ENCODE data around the gene EME1.

EME1 gene

DNA sequence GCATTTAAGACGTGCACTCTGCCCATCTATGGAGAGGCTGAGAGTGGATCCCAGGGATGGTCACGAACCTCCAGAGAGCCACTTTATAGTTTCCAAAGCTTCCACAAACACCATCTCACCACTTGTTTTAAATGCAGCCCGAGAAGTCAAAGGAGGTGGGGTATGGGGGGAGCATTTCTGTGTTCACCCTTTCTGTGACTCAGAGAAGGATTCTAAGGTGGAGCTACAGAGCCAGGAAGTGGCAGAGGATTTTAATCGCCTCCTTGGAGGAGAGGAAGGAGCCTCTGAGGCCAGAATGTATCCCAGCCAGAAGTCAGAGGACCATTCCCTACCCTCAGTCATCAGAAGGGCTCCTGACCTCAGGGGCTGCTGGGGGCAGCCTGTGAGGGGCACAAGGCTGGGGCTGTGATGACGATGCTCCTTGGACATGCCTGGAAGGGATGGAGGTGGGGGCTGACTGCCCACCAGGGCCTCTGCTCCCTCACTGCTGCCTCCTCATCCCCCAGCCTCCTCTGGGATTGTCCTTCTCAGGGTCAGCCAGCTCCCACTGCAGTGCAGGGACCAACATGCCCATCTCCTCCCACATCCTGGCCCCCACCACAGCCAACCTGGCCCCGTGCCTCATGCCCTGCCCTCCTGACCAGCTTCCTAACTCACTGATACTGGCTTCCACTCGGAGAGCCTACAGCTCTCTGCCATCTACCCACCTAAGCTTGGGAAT, 24.3 kb upstream of the EME1 start:
- no peak for DNase-seq

DNA sequence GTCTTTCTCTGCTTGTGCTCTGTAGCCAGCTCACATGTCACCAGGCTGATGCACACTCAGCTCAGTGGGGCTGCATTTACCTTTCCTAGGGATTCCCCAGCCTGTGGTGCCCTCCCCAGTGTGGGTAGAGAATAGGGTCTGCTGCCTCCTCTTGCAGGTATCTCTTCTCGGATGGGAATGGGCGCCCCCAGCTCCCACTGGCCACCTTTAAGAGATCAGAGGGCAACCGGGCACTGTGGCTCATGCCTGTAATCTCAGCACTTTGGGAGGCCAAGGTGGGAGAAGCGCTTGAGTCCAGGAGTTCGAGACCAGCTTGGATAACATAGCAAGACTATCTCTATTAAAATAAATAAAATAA, 23.8 kb upstream of the EME1 start:
- DNase-seq: no peak

DNA sequence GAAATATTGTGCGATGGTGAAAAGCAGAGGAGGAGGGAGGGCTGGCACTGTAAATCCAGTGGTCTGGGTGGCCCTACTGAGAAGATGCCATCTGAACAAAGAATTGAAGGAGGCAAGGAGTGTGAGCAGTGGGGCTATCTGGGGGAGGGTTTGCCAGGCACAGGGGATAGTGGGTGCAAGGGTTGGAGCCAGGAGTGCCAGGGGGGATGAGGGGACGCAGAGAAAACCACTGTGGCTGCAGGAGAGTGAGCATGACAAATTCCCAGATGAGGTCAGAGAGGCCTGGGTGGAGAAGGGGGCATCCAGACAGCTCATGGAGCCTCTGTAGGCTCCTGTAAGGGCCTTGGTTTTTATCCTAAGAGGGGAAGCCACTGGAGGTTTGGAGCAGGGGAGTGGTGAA, 22.3 kb upstream of the EME1 start:
- DNase-seq: no peak

DNA sequence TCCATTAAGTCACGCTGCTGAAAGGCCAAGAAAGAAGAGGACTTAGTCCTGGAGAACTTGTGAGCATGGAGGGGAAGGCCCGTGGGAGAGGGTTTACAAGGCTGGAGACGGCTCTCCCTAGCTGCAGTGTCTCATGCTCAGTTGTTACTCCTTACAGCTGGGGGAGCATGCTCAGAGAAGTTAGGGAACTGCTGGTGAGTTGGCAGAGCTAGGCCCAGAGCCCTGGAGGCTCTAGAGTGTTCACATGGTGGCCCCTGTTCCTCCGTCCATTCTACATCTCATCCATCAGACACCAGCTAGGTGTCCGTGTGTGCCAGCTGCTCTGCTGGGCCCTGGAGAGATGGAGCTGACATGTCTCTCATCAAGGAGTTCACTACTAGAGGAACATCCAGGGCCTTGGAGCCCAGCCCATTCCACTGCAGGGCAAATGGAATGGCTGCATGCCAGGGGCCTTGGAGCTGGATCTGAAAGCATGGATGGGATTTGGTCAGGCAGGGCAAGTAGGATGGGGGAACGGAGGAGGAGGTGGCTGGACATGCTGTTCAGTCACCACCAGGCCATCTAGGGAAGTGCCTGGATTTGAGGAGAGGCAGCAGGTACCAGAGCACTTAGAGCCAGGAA, 20.8 kb upstream of the EME1 start:
- no peak for DNase-seq

DNA sequence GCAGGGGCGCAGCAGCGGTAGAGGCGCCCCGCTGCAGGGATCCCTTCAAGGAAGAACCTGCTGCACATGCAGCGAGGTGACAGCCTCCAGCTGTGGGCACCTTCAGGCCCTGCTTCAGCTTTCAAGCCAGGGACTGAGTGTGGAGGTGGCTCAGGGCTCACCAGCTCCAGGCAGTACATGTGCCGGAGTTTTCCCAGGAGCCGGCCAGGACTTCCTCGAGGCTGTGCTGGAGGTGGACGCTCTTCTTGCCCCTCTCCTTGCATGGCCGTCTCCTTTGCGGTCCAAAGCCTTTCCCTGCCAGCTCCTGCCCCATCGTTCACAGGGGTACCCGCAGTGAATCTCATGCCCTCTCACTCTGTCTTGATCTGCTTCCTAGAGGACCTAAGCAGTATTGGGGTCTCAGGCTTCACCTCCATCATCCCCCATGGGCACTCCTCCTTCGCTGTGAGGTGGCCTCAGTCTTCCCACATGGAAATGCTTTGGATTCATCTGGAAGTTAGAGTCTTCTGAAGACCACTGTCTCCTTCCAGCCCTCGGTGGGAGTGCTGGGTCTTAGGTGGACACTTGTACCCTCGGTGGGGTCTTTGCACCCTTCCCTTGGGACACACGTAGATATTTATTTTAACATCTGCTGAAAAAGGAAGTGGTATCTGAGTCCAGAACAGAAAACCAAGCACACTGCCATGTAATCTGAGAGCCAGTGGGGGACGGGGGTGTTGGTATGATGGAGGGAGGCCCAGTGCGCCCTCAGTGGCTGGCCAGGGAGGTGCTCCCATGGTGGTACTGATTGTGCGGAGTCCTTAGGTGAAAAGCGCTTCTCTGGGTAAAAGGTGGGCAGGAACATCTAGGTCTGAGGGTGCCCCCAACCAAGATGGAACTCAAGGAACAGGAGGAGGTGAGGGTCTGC, 20.1 kb upstream of the EME1 start:
- no peak for DNase-seq

DNA sequence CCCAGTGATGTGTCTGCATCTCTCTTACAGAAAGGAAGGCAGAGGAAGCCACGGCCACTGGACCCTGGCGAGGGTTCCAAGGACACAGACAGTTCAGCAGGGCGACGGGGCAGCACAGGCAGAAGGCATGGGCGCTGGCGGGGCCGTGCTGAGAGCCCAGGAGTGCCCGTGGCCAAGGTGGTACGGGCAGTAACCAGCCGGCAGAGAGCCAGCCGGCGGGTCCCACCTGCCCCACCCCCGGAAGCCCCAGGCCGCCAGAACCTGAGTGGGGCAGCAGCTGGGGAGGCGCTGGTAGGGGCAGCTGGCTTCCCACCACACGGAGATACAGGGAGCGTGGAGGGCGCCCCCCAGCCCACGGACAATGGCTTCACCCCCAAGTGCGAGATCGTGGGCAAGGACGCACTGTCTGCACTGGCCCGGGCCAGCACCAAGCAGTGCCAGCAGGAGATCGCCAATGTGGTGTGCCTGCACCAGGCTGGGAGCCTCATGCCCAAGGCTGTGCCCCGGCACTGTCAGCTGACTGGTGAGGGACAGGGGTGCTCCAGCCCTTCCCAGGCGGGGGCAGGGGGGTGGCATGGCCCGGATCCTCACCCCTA, 19.3 kb upstream of the EME1 start:
- DNase-seq: no peak

DNA sequence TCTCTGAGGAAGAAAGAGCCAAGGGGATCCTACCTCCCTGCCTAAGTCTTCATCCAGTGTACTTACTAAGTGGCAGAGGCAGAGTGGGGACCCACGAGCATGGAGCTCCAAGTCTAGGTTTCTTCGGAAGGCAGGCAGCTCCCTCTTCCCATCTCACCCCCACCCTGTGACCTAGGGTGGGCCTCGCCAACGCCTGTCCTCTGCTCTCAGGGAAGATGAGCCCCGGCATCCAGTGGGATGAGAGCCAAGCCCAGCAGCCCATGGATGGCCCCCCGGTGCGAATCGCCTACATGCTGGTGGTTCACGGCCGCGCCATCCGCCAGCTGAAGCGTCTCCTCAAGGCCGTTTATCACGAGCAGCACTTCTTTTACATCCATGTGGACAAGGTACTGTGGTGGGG, 18.8 kb upstream of the EME1 start:
- no peak for DNase-seq

DNA sequence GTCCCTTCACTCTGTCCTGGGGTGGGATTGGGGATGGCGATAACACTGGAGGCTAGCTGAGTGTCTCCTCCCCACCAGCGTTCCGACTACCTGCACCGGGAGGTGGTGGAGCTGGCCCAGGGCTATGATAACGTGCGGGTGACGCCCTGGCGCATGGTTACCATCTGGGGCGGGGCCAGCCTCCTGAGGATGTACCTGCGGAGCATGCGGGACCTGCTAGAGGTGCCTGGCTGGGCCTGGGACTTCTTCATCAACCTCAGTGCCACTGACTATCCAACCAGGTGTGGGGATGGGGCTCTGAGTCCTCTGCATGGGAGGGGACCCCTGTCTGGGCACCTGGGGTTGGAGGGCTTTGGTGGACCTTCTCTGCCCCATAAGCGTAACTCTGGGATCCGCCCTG, 18.3 kb upstream of the EME1 start:
- no peak for DNase-seq

DNA sequence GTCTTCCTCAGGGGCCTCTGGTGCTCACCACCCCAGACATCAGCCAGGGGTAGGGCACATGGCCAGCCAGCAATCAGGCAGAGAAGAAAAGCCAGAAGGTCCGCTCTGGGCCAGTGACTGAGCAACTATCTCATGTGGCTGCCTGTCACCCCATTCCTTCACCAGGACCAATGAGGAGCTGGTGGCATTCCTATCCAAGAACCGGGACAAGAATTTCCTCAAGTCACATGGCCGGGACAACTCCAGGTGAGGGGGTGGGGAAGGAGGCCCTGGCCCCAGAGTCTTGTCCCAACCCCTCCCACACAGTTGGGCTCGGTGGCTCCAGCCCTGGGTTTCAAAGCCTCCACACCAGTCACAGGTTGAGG, 17.7 kb upstream of the EME1 start:
- no peak for DNase-seq

DNA sequence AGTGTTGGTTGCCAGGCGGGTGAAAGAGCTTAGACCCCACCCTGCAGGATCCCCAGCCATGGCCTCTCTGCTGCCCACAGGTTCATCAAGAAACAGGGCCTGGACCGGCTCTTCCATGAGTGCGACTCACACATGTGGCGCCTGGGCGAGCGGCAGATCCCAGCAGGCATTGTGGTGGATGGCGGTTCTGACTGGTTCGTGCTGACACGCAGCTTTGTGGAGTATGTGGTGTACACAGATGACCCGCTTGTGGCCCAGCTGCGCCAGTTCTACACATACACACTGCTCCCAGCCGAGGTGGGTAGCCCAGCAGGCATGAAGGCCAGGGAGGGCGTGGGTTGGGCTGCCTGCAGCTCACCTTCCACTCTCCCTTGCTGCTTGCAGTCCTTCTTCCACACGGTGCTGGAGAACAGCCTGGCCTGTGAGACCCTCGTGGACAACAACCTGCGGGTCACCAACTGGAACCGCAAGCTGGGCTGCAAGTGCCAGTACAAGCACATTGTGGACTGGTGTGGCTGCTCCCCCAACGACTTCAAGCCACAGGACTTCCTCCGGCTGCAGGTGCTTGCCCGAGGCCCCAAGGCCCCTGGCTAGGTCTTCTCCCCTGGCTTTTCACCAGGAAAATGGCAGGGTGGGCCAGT, 17.2 kb upstream of the EME1 start:
- DNase-seq: no peak

DNA sequence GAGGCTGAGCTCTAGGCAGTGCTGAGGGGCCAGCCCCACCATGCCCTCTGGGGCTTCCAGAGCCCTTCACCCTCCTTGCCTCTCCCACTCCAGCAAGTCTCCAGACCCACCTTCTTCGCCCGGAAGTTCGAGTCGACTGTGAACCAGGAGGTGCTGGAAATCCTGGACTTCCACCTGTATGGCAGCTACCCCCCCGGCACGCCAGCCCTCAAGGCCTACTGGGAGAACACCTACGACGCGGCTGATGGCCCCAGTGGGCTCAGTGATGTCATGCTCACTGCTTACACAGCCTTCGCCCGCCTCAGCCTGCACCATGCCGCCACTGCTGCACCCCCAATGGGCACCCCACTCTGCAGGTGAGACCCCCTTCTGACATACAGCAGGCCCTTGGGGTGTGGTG, 16.6 kb upstream of the EME1 start:
- no peak for DNase-seq

DNA sequence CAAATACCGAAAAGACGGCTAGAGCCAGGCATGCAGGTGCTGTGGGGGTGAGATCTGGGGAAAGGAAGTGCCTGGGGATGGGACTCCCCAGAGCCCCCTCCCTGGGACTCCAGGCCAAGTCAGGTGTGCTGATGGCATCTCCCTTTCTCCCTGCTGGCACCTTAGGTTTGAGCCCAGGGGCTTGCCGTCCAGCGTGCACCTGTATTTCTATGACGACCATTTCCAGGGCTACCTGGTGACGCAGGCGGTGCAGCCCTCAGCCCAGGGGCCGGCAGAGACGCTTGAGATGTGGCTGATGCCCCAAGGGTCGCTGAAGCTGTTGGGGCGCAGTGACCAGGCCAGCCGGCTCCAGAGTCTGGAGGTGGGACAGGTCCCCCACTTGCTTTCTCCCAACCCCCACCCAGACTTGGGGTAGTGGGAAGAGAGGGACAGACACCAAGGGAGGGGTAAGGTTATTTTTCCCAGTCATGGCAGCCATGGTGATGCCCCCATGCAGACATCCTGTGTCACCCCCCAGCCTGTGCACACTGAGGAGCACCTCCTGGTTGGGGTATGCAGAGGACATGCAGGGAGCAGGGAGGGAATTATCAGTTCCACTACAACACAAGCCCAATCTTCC, 16.0 kb upstream of the EME1 start:
- DNase-seq: no peak

DNA sequence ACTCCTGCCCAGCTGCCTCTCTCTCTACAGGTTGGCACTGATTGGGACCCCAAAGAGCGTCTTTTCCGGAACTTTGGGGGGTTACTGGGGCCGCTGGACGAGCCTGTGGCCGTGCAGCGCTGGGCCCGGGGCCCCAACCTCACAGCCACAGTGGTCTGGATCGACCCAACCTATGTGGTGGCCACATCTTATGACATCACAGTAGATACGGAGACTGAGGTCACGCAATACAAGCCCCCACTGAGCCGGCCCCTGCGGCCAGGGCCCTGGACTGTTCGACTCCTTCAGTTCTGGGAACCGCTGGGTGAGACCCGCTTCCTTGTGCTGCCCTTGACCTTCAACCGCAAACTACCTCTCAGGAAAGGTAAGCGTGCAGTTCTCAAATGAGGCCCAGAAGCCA, 14.9 kb upstream of the EME1 start:
- no peak for DNase-seq

DNA sequence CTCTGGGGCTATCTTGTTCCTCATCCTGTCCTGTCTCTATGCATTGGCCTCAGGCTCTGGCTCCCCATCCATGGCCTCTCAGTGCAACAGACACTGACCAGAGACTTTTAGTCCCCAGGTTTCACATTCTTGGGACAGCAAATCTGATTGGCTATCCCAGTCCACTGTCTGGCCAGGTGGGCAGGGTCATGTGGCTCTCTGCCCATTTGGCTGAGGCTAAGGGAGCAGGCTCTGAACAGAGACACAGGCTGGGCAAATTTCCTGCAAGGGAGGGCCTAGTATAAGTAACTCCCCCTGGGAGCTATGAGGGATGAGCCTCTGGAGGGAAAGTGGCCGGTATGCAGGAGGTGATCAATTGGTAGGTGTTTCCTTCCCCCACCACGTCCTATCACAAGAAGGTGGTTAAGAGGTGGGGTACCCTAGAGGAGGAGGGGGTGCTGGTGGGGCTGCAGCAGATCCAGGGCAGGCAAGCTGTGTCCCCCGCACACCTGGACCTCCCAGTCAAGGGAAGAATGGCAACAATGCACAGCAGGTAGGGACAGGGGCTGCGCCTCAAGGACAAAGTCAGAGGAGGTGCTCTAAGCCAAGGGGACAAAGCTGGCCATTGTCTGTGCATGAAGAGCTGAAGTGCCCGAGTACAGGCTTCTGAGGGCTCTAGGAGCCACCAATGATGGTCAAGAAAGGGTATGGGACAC, 13.9 kb upstream of the EME1 start:
- DNase-seq: no peak

DNA sequence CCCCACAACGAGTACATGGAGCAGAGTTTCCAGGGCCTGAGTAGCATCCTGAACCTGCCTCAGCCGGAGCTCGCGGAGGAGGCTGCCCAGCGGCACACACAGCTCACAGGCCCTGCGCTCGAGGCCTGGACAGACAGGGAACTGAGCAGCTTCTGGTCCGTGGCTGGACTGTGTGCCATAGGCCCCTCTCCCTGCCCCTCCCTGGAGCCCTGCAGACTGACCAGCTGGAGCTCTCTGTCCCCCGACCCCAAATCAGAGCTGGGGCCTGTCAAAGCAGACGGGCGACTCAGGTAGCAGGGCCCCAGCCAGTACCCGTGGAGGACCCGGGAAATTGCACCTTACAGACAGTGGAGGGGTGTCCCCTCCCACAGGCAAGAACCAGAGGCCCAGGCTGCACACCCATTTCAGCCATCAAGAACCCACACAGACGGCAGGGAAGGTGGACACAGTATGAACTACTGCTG, 13.0 kb upstream of the EME1 start:
- no peak for DNase-seq

DNA sequence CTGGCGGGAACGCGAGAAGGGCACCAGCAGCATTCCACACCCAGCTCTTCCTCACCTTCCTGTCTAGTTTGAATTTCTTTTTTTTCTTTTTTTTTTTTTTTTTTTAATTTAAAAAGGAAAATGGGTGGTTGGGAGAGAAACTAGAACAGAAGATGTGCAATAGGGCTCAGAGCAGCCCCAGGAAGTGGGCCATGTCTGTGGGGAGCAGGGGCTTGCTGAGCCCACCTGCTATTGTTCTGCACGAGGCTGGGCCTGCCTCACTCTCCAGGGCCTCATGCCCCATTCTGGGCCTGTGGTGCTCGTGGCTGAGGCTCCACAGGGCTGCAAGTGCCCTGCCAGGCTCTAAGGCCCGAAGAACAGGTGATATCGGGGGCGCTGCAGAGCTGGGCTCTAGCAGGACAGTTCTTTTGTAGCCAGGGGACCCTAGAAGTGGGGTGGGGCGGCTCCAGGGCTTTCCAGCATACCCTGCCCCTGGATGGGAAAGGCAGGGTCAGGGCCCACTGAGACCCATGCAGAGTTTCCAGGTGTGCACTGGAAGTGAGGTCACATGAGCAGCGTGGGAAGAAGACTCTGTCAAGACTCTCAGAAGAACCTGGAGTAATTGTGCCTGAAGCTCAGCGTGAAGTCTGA, 12.4 kb upstream of the EME1 start:
- no peak for DNase-seq

DNA sequence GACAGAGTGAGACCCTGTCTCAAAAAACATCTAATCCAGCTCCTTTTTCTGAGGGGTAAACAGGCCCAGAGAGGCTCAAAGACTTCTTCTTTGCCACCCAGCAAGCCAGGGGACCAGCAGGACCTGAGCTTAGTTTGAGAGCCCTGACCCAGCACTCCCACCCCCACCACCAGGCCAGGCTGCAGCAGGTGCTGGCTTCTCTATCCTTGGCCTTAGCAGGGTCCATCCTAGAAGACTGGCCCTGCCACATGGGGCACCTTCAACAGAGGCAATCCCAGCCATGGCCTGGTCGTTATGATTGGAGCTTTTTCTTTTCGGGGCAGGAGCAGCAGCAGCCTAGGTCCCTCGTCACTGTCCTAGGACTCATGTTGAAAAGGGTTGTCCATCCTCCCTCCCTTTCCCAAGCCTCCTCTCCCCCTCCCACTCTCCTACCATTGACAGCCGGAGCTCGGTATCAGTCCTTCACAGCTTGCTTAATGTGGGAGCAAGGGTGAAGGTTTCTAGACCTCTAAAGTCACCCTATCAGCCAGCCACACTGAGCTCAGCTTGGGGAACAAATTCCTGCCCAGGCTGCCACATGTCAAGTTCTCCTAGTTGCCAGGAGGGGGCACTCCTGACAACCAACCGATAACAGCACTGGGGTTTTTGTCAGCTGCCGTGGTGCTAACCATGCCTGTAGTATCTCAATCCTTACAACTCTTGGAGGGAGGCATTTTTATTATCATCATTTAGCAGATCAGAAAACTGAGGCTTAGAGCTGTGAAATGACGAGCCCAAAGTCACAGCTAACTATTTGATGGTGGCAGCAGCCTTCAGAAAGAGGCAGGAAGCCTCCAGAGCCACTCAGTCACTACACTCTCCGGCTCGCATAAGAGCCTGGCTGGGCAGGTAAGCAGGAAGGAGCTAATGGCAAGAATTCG, 11.2 kb upstream of the EME1 start:
- DNase-seq: no peak

DNA sequence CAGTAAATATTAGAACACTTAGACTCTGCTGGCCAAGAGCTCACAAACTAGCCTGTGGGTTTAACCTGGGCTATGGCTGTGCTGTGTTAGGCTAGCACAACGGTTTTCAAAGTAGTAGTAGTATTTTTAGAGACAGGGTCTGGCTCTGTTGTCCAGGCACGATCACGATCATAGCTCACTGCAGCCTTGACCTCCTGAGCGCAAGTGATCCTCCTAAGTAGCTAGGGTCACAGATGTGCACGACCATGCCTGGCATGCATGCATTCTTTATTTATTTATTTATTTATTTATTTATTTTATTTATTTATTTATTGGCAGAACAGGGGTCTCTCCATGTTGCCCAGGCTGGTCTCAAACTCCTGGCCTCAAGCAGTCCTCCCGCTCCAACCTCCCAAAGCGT, 10.4 kb upstream of the EME1 start:
- no peak for DNase-seq

DNA sequence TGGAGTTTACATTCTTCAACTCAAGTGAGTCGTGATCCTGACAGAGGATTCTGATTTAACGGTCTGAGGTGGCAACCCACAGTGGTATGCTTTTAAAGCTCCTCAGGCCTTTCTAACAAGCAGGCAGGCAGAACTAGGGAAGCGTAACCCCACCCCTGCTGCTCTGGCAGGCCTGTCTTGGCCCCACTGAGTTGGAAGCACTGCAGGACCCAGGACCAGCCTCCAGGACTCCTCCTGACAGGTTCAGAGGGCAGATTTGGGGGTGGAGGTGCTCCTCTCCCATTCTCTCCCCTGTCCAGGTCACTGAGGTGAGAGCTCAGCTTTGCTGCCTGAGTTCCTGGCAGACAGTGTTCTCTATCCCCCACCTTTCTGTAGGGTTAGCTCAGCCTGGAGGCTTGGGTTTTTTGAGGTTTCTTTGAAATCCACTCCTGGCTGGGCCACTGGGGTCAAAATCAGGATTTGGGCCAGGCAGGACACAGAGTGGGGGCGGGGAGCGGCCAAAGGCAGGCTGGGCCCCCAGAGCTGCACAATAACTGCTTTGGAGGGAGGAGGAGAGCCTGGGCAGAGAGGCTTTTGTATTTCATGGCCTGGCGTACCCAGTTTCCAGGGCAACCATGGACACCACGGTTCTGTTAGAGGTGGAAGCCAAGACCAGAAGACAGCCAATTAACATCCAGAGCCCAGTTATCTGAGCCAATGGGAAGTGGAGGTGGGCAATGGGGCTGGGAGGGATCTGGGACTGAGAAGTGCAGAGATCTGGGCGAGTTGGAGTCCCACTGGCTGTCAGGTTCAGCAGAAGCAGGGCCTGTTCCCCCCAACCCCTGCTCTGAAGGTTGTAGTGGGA, 9.6 kb upstream of the EME1 start:
- no peak for DNase-seq
